LNCaP clone FGC (cell line): Measurements from ENCODE around the gene ICAM1.

Experiments
- DNase-seq: peaks from one replicate; pipeline ENCODE4 v3.0.0-alpha.2; 2011; ENCODE audit warnings: low read depth
- H3K4me3 ChIP-seq: 2 replicates; pipeline ENCODE4 v1.5.1; 2011; ENCODE audit warnings: mild to moderate bottlenecking, low read depth, low read length, control low read depth
- TF ChIP-seq, protein P1 (sequence below): IDR thresholded peaks from 2 replicates; pipeline ENCODE4 v1.5.1; 2012; ENCODE audit warnings: mild to moderate bottlenecking; ENCODE audit not compliant: control insufficient read depth, insufficient read depth; ENCODE audit errors: extremely low read depth

ICAM1 gene

DNA sequence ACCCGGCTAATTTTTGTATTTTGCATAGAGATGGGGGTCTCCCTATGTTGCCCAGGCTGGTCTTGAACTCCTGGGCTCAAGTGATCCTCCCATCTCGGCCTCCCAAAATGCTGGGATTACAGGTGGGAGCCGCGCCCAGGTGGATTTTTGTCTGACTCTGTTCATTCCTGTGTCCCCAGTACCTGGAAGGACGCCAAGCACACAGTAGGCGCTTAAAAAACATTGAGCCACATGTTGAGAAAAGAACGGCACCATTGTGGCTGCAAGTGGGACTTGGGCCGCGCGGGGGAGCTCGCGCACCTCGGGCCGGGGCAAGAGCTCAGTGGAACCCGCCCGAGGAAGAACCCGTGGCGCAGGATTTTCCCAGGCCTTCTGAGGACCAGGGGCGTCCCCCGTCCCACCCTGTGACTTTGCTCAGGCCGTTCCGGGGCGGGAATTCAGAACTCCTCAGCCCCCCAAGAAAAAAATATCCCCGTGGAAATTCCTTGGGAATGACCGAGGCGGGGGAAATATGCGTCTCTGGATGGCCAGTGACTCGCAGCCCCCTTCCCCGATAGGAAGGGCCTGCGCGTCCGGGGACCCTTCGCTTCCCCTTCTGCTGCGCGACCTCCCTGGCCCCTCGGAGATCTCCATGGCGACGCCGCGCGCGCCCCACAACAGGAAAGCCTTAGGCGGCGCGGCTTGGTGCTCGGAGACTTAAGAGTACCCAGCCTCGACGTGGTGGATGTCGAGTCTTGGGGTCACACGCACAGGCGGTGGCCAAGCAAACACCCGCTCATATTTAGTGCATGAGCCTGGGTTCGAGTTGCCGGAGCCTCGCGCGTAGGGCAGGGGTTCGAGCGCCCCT, 1.4 kb upstream of the ICAM1 start:
- DNase-seq = peak; percentile 28
- peak overlapping the region; percentile 27; the same call in 1 of the 2 replicates for H3K4me3 ChIP-seq
- TF ChIP-seq, protein P1, sequence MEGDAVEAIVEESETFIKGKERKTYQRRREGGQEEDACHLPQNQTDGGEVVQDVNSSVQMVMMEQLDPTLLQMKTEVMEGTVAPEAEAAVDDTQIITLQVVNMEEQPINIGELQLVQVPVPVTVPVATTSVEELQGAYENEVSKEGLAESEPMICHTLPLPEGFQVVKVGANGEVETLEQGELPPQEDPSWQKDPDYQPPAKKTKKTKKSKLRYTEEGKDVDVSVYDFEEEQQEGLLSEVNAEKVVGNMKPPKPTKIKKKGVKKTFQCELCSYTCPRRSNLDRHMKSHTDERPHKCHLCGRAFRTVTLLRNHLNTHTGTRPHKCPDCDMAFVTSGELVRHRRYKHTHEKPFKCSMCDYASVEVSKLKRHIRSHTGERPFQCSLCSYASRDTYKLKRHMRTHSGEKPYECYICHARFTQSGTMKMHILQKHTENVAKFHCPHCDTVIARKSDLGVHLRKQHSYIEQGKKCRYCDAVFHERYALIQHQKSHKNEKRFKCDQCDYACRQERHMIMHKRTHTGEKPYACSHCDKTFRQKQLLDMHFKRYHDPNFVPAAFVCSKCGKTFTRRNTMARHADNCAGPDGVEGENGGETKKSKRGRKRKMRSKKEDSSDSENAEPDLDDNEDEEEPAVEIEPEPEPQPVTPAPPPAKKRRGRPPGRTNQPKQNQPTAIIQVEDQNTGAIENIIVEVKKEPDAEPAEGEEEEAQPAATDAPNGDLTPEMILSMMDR = peak; percentile 97

DNA sequence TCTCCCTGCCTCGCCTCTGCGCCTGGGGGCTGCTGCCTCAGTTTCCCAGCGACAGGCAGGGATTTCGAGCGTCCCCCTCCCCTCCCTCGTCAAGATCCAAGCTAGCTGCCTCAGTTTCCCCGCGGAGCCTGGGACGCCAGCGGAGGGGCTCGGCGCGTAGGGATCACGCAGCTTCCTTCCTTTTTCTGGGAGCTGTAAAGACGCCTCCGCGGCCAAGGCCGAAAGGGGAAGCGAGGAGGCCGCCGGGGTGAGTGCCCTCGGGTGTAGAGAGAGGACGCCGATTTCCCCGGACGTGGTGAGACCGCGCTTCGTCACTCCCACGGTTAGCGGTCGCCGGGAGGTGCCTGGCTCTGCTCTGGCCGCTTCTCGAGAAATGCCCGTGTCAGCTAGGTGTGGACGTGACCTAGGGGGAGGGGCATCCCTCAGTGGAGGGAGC, 722 bp upstream of the ICAM1 start:
- H3K4me3 ChIP-seq = no peak overlapping the region
- TF ChIP-seq, protein P1 = no peak
- no peak for DNase-seq

DNA sequence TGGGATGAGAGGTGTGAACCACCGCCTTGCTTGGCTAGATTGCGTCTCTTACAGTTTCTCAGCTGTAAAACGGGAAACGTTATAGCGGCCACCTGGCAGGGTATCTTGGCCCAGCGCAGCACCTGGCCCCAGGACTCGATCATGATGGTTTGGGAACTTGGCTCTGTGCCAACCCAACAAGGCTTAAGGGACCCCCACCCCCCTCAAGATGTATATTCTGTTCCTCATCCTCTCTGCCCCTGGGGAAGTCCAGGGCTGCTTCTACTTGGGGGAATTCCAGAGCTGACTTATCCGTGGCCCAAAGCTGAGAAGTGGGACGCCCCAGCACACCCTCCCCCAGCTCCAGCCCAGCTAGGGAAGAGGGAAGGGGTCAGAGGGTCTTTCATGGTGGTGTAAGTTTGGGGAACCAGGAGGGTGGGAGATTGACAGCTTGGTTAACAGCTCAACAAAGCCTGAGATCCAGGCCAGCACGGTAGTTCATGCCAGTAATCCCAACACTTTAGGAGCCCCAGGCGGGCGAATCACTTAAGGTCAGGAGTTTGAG, 695 bp downstream of the ICAM1 start:
- DNase-seq = no peak
- H3K4me3 ChIP-seq = no peak overlapping the region
- TF ChIP-seq, protein P1 = no peak

DNA sequence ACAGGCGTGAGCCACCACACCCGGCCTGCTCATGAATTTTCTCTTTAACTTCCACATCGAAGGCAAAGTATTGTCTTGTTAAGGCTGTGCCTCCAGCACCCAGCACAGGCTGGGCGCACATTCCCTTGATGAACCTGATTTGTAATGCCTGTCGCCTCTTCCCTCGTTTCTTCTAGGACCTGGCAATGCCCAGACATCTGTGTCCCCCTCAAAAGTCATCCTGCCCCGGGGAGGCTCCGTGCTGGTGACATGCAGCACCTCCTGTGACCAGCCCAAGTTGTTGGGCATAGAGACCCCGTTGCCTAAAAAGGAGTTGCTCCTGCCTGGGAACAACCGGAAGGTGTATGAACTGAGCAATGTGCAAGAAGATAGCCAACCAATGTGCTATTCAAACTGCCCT, 3.7 kb downstream of the ICAM1 start:
- TF ChIP-seq, protein P1 = no peak
- no peak for DNase-seq
- H3K4me3 ChIP-seq = no peak overlapping the region

DNA sequence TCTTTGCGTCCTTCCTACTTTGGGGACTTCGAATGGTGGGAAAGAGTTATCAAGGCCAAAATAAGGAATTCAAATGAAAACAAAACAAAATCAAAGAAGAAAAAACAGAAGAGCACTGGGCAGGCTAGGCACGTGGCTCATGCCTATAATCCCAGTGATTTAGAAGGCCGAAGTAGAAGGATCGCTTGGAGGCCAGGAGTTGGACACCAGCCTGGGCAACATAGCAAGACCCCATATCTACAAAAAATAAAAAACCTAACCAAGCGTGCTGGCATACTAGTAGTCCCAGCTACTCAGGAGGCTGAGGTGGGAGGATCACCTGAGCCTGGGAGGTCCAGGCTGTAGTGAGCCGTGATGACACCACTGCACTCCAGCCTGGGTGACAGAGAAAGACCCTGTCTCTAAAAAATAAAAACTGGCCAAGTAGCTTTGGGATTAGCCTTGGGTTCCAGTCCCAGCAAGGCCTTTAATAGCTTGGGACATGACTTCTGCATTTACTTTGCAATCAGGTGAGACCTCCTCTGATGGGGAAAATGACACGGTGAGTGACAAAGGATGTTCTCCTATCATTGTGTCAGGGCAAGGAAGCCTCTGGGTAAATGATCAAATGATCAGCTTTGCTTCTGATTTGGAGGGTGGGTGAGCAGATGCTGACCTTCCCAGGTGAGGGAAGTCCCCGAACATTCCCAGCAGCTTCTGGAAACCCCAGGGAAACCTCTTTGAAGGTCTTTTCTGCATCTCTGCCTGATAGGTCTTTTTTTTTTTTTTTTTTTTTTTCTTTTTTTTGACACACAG, 7.1 kb downstream of the ICAM1 start:
- TF ChIP-seq, protein P1 = no peak
- H3K4me3 ChIP-seq = no peak overlapping the region
- no peak for DNase-seq

DNA sequence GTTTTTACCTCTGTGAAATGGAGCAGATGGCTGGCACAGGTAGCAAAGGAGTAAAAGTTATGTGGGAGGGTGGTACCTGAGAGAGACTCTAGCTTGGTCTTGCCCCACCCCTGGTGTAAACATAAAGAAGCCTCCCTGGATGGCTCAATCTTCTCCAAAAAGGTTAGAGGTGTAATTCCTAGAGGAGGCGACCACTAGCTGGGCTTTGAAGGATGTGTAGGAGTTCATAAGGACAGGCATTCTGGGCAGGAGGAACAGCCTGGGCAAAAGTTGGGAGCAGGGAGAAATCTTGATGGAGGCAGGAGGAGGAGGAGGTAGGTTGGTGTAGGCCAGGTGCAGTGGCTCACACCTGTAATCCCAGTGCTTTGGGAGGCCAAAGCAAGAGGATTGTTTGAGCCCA, 8.0 kb downstream of the ICAM1 start:
- DNase-seq = no peak
- TF ChIP-seq, protein P1 = no peak
- H3K4me3 ChIP-seq = no peak overlapping the region
